ENCODE results near the gene GMDS. TPM values are rescaled to one million over a fixed set of nuclear protein-coding genes. Genes with fewer than 3 reads are reported as not detected.

Gene GMDS
- total RNA-seq, 1 experiment from 2014 or later: 27.6 TPM

GRCh38 chr6:1622851-1623768 is 622.3 kb downstream of the GMDS start:
- no peak for TF ChIP-seq CTCF (conservative IDR thresholded peaks at IDR 0.05)
- Histone ChIP-seq H4K91ac (ENCODE audit: insufficient read length, low read depth, low read length) (no peak overlapping the region), H3K79me2 (ENCODE audit: insufficient read depth, low read length) (no peaks in the 10 kb centered on the region), H3K23ac (ENCODE audit: insufficient read length, low read depth, low read length) (no peak overlapping the region), H4K8ac (replicated peaks; ENCODE audit: insufficient read length, low read depth, low read length) (no peak overlapping the region), H3K56ac (ENCODE audit: insufficient read length, low read depth, low read length) (no peak overlapping the region), H3K79me1 (ENCODE audit: insufficient read depth, low read depth, low read length, poor library complexity, severe bottlenecking) (no peaks in the 10 kb centered on the region), H3T11ph (ENCODE audit: low read length) (no peak overlapping the region), H3K4ac (ENCODE audit: low read depth, low read length) (no peak overlapping the region), H2AFZ (ENCODE audit: low read length) (no peak overlapping the region), H4K20me1 (ENCODE audit: control insufficient read depth, insufficient read depth, insufficient read length) (peaks cover 3% of the 10 kb centered on the region), H2BK20ac (ENCODE audit: low read depth, low read length, poor library complexity, severe bottlenecking) (no peak overlapping the region), H4K5ac (ENCODE audit: insufficient read length, low read depth, low read length) (no peak overlapping the region), H3K27me3 (ENCODE audit: insufficient read depth, low read length) (peaks cover 99% of the 10 kb centered on the region), H2AK5ac (ENCODE audit: insufficient read length, low read length) (no peak overlapping the region), H3K9me3 (ENCODE audit: control insufficient read depth, low read depth, low read length) (no peaks in the 10 kb centered on the region), H3K14ac (ENCODE audit: insufficient read depth, low read length) (no peak overlapping the region), H2BK12ac (ENCODE audit: insufficient read length, low read depth, low read length) (no peak overlapping the region), H2BK15ac (ENCODE audit: low read depth, low read length) (no peak overlapping the region), H3K27ac (ENCODE audit: insufficient read length, low read depth, low read length) (no peak overlapping the region), H2BK5ac (ENCODE audit: insufficient read length, low read length) (no peak overlapping the region), H3K23me2 (ENCODE audit: insufficient read length, low read depth, low read length, poor library complexity, severe bottlenecking) (peaks cover 18% of the 10 kb centered on the region), H3K18ac (ENCODE audit: insufficient read length, low read depth, low read length) (no peak overlapping the region), H2BK120ac (ENCODE audit: low read depth, low read length, poor library complexity, severe bottlenecking) (no peak overlapping the region), H3K4me1 (ENCODE audit: insufficient read depth, low read length) (no peaks in the 10 kb centered on the region; the same call in 1 of the 2 replicates), H3K9ac (ENCODE audit: extremely low read depth, insufficient read length, low read length) (no peak overlapping the region), H3K4me2 (ENCODE audit: insufficient read depth, insufficient read length, low read length) (no peak overlapping the region)
- Mint-ChIP-seq H3K27me3 (ENCODE audit: low read depth) (peaks cover 99% of the 10 kb centered on the region), H3K4me3 (peak overlapping the region in 1 of 2 experiments; percentile 69; a peak in 3 of 5 replicates), H3K36me3 (ENCODE audit: insufficient read depth in 1 of 3, low read depth in 3 of 3) (peaks cover 0 to 5% (median 4%) of the 10 kb centered on the region in 3 experiments; a peak in 4 of 7 replicates), H3K27ac (no peak overlapping the region), H3K4me1 (peaks cover 7 to 22% of the 10 kb centered on the region in 2 experiments; a peak in 3 of 4 replicates), H3K9me3 (no peaks in the 10 kb centered on the region; a peak in 1 of 5 replicates)
- no peak for DNase-seq
- no CpG with 5 or more reads among the region's 8 CpGs for WGBS (ENCODE audit: extremely low coverage, insufficient read length, low lambda C conversion rate)
